Medulla oblongata (tissue), 1 donor: ENCODE results near the gene ZNF418.
A peak's percentile ranks its signal among the peaks of the same experiment; 100 is the strongest.
"Not testable (repeated sequence)": the region's sequence is repeated elsewhere in the genome, so short reads cannot be mapped to it uniquely, and the experiment has no call there.

Experiments used
- DNase-seq: peaks from one replicate; pipeline ENCODE4 v3.0.0-alpha.2; 2015; ENCODE audit errors: extremely low spot score

Gene ZNF418

GRCh38 chr19:57934820-57935665, at the start of gene ZNF418:
ZNF418 (minus strand) TSS chr19:57935402; CDS start chr19:57933822, 1,580 bp downstream.
- DNase-seq = peak; percentile 94

- no peak for DNase-seq
Observed at GRCh38 chr19:57978586-57979289, 43.5 kb upstream of the ZNF418 start.

- DNase-seq = no peak
Observed at GRCh38 chr19:57974434-57974833, 39.2 kb upstream of the ZNF418 start, which contains the start of gene C19orf18. C19orf18 (minus strand) TSS chr19:57974534; CDS start chr19:57974432, 102 bp downstream.

GRCh38 chr19:57964761-57965160, 29.6 kb upstream of the ZNF418 start:
- no peak for DNase-seq

GRCh38 chr19:57961785-57962184, 26.6 kb upstream of the ZNF418 start:
- DNase-seq = no peak

GRCh38 chr19:57954996-57955395, 19.8 kb upstream of the ZNF418 start:
- no peak for DNase-seq

GRCh38 chr19:57949702-57950101, 14.5 kb upstream of the ZNF418 start:
- DNase-seq = no peak

GRCh38 chr19:57949296-57949695, 14.1 kb upstream of the ZNF418 start:
- no peak for DNase-seq

GRCh38 chr19:57947419-57948134, 12.4 kb upstream of the ZNF418 start, which contains the start of gene ZNF256:
ZNF256 (minus strand) TSS chr19:57947706; CDS start chr19:57947474, 232 bp downstream.
- DNase-seq = peak; percentile 94

- no peak for DNase-seq
Observed at GRCh38 chr19:57947088-57947418, 11.9 kb upstream of the ZNF418 start.

- no peak for DNase-seq
Observed at GRCh38 chr19:57946316-57946715, 11.1 kb upstream of the ZNF418 start.

GRCh38 chr19:57941593-57941992, 6.4 kb upstream of the ZNF418 start:
- no peak for DNase-seq

GRCh38 chr19:57935731-57936130, 529 bp upstream of the ZNF418 start:
- DNase-seq = peak; percentile 52

GRCh38 chr19:57927587-57927986, 7.6 kb downstream of the ZNF418 start:
- no peak for DNase-seq

- DNase-seq = peak; percentile 97
Observed at GRCh38 chr19:57916168-57916995, 18.8 kb downstream of the ZNF418 start, which contains the start of gene ZNF417. ZNF417 (minus strand) TSS chr19:57916592; CDS start chr19:57916411, 181 bp downstream.

- DNase-seq = no peak
Observed at GRCh38 chr19:57914531-57914930, 20.7 kb downstream of the ZNF418 start.

- DNase-seq = no peak
Observed at GRCh38 chr19:57907394-57907793, 27.8 kb downstream of the ZNF418 start.

- no peak for DNase-seq
Observed at GRCh38 chr19:57905258-57905657, 29.9 kb downstream of the ZNF418 start.

- no peak for DNase-seq
Observed at GRCh38 chr19:57903618-57904184, 31.5 kb downstream of the ZNF418 start.

- no peak for DNase-seq
Observed at GRCh38 chr19:57900311-57900710, 34.9 kb downstream of the ZNF418 start.

- DNase-seq = not testable (repeated sequence)
Observed at GRCh38 chr19:57890706-57891105, 44.5 kb downstream of the ZNF418 start.
